Stimulated activated CD8-positive, alpha-beta memory T cell treated with anti-CD3 and anti-CD28 coated beads, Interleukin-4, amount 100 ng/mL, for 24 hours (primary cell): Measurements from ENCODE around the gene CIB4.

Source experiments
- DNase-seq: peaks from one replicate; pipeline ENCODE4 v3.0.0-alpha.2; 2020; ENCODE audit warnings: low read depth

CIB4 gene

DNA sequence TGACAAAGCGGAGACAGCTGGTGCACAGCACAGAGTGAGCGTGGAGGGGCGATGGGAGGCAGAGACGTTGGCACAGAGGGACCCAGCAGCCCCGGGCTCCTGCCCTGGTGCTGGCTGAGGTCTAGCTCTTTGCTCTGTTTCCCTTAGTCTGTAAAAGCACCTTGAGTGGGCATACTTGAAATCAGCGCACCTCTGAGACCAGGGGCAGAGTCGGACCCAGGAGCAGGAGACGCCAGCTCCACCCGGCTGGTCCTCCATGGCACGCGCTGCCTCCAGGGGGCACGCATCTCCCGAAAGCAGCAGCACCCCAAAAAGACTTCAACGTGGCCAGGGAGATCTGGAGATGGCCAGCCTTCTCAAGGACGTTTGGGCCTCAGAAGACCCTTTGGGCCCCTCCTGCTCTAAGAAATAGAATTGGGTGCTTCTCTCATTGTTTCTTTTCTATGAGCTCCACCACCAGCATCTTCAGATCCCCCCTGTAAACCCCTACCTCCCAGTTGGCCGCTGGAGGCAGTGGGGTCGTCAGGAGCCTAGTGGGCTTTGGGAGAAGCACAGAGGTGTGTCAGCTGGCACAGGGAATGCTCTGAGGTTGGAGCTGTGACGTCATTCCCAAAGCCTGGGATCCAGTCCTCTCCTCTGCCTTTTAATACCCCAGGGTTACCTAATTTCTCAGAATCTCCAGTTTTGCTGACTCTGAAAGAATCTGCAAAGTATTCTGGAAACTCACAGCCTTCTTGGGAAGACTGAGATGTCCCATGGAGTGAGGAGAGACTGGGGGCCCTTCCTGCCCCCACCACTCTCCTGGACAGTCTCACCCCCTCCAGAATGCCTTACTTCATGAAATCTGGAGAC lies 58.9 kb downstream of the CIB4 start:
- DNase-seq = no peak

DNA sequence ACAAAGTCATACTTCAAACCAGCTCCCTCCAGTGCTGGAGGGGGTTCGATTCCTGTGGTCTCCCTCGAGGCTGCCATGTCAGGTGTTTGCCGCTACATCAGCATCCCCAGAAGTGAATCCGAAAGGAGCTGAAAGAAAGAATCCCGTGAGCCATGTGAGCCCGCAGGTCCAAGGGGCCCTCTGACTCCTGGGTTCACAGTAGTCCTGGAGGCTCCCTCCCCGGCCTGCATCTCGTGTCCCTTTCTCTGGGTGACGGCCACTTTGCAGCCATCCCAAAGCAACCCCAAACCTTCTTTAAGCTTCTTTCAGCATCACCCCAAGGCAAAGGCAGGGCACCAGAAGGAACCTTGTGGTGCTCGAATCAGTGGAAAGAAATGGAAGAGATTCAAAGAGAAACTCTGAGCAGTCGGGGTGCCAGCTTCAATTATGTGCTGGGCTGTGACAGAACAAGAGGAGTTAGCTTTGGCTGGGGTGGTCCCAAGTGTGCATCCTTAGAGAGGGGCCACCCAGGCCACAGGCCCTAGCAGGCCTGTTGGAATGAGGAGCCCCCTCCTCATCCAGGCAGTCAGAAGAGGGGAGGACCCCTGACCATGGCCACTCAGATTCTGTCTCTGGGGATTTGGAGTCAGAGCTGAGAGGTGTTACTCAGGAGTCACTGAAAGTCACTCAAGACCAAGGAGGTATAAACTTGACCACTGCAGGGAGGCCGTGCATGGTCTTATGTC lies 59.7 kb downstream of the CIB4 start:
- DNase-seq = no peak

DNA sequence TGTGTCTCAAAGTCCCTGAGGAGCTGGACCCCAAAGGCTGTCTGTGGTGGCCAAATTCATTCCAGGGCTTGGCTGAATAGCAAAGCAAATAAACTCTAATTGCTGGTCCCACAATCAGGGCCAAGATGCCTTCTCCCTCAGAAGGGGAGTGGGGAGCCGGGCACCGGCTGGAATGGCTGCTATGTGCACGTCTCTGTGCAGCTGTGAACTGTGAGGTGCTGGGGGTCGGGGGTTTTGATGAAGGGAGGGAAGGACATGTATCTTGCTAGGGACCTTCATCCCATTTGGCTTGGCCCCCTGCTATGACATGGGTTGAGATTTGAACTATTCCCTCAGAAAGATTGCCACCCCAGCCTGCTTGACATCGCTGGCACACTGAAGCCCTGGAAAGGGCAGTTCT lies 60.4 kb downstream of the CIB4 start:
- no peak for DNase-seq

- no peak for DNase-seq
Observed at GRCh38 chr2:26580151-26580550, 61.0 kb downstream of the CIB4 start.

DNA sequence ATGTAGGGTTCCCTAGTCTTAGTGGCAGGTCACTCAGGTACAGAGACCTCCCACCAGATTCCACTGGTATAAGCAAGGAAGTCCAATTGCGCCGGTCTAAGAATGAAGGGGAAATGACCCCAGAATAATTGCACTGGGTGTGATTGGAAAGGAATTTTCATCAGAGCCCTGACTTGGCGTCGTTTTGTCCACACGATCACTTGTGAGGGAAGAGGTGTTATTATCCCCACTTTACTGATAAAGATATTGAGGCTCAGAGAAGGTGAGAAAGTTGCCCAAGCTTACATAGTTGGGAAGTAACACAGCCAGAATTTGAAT lies 61.5 kb downstream of the CIB4 start:
- no peak for DNase-seq

- no peak for DNase-seq
Observed at GRCh38 chr2:26579025-26579722, 62.0 kb downstream of the CIB4 start.

DNA sequence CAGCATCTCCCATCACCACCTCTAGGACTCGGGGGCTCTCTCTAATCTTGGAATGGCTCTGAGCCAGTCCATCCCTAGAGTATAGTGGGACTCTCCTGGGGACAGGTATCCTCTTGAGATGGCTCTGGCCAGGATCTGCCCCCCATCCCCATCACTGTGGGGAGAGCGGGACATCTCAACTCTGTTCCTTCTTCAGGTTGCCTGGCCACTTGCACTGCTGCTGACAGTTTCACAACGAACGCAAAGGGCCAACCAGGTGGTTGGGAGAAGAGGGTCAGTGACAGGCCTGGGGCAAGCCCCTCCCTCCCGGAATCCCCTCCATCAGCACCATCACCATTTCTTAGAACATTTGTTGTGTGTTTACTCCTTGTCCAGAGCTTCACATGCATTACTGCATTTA lies 62.6 kb downstream of the CIB4 start:
- DNase-seq = no peak

DNA sequence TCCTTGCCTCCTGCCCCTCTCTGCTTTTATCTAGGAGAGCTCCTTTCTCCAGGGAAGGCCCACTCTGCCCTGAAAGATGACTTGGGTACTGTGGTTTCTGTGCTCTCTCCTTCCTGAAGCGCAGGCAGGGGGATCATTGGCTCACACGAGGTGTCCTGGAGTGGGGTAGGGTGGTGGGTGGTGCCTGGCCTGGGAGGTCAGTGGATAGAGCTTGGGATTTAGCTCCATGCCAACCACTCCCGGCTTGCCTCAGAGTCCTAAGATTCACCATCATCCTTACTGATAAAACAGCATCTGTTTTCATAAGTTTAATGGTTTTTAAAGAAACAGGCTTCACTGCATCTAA lies 63.1 kb downstream of the CIB4 start:
- DNase-seq = no peak

- DNase-seq = peak; percentile 50
Observed at GRCh38 chr2:26577442-26578112, 63.6 kb downstream of the CIB4 start.

- no peak for DNase-seq
Observed at GRCh38 chr2:26576565-26577441, 64.4 kb downstream of the CIB4 start.

GRCh38 chr2:26575836-26576564 lies 65.2 kb downstream of the CIB4 start:
- DNase-seq = no peak

- no peak for DNase-seq
Observed at GRCh38 chr2:26574900-26575560, 66.1 kb downstream of the CIB4 start.

GRCh38 chr2:26574066-26574899 lies 66.9 kb downstream of the CIB4 start:
- no peak for DNase-seq

DNA sequence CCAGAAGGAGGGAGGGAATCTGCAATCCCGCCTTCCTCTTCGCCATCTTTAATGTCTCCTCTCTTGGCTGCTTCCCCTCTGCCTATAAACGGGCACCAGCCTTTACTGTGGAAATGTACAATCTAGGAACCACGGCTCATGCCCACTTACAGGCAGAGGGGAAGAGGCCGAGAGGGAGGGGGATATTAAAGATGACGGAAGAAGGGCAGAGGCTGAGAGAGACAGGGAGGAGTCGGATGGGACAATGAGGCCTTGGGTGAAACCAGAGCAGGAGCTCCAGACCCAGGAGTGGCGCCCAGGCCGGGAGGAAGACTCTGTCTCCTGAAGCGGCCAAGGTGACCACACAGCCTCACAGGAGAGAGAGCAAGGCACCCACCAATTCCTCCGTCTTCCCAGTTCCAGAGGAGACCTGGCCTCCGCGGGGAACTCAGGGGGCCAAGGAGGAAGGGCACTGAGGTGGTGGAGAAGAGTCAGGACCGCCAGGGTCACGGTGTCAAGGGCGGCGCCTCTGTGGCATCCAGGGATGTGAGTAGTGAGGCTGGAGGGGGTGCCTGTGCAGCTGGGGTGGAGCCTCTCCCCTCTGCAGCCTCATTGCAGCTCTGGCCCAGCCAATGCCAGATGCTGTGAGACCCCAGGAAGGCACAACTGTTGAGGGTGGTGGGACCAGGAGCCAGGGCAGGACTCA lies 67.8 kb downstream of the CIB4 start:
- no peak for DNase-seq

- DNase-seq = no peak
Observed at GRCh38 chr2:26572591-26572990, 68.6 kb downstream of the CIB4 start.

DNA sequence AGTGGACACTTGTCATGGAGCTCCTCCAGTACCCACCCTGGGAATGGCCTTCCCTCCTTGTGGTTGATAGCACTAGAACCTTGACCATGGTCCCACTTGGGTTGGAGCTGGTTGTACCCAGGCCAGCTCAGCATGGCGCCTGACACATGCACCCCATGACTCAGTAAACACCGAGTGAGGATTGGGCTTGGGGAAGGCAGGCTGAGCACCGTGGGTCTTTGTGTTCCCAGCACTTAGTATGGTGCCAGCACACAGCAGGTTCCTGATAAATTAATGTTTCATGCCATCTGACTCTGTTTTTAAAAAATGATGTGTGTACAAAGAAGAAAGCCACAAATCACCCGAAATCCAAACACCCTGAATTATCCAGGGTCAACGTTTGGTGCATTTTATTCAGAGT lies 69.8 kb downstream of the CIB4 start:
- DNase-seq = no peak

- DNase-seq = no peak
Observed at GRCh38 chr2:26570083-26570430, 71.1 kb downstream of the CIB4 start.

- DNase-seq = no peak
Observed at GRCh38 chr2:26569216-26570082, 71.7 kb downstream of the CIB4 start.
